HepG2 (cell line): ENCODE measurements around the gene PLXNC1. TPM values are rescaled to one million over a fixed set of nuclear protein-coding genes. Genes with fewer than 3 reads are reported as not detected.

ENCODE experiments used
- ATAC-seq: fragments of 200-7000 bp; cut with Tn5 transposase; 3 replicates; pipeline ENCODE4 v1.9.1; 2020; ENCODE audit warnings: mild to moderate bottlenecking, moderate library complexity
- BruUV-seq: library from RNA; stranded (reverse); fragments of 400-500 nt; replicated peaks from 2 replicates; lab custom pipeline; 2021; lab: Mats Ljungman, UMichigan
- CTCF ChIA-PET: fragments of 300-600 bp; formaldehyde crosslinking; extraction: SDS; loops from one replicate; lab custom pipeline; 2021; ENCODE audit warnings: low total read pairs, inconsistent platforms, low intra/inter-chr PET ratio; lab: Yijun Ruan, JAX
- POLR2A ChIA-PET: fragments of 350-600 bp; sonication (Branson Sonifier 250); formaldehyde crosslinking; loops from one replicate; lab custom pipeline; 2020; ENCODE audit warnings: antibody characterized with exemption, inconsistent platforms; lab: Yijun Ruan, JAX
- DNase-seq: peaks from one replicate; pipeline ENCODE4 v3.0.0-alpha.2; 2015; ENCODE audit warnings: low spot score
- FAIRE-seq: peaks from 3 replicates; lab custom pipeline; 2011; peaks lifted over from hg19 to GRCh38; lab: Jason Lieb, UNC
- H2AFZ ChIP-seq: one replicate; pipeline ENCODE4 v1.6.1; 2011; ENCODE audit warnings: low read length, inconsistent platforms
- H3K27ac ChIP-seq: fragments of 300-600 bp; 3 replicates; pipeline ENCODE4 v1.8.0; 2011; ENCODE audit warnings: mixed run types, mild to moderate bottlenecking, mixed read lengths, low read length, inconsistent platforms; ENCODE audit not compliant: insufficient read depth; ENCODE audit errors: extremely low read length
- H3K27me3 ChIP-seq, 2 experiments: fragments of 200-600 bp in 1 of 2; 2 replicates in 1 of 2; 3 replicates in 1 of 2; pipeline versions ENCODE4 v1.6.0 to v1.8.0; 2011; ENCODE audit warnings: low read length in 2 of 2, mild to moderate bottlenecking in 2 of 2, moderate library complexity in 2 of 2, inconsistent platforms in 1 of 2; ENCODE audit not compliant: insufficient read depth in 2 of 2, control insufficient read depth in 1 of 2
- H3K36me3 ChIP-seq, 2 experiments: fragments of 200-600 bp in 1 of 2; replicated peaks in 1 of 2; 2 replicates in 1 of 2; 3 replicates in 1 of 2; pipeline versions ENCODE4 v1.5.1 to v1.8.0; 2011; ENCODE audit warnings: low read length in 2 of 2, inconsistent platforms in 1 of 2; ENCODE audit not compliant: insufficient read depth in 2 of 2, control insufficient read depth in 1 of 2
- H3K4me1 ChIP-seq: 2 replicates; pipeline ENCODE4 v1.5.1; 2012; ENCODE audit warnings: low read length, inconsistent platforms; ENCODE audit not compliant: insufficient read depth
- H3K4me2 ChIP-seq: 2 replicates; pipeline ENCODE4 v1.6.0; 2011; ENCODE audit warnings: low read depth, low read length, inconsistent platforms
- H3K4me3 ChIP-seq, 3 experiments: fragments of 200-600 bp in 1 of 3; sonication (generic), shearing (Covaris generic) in 1 of 3; replicated peaks in 1 of 3; 2 replicates each; pipeline ENCODE4 v1.5.1; 2011 to 2016; ENCODE audit warnings: low read length in 3 of 3, inconsistent platforms in 2 of 3, low read depth in 2 of 3, mild to moderate bottlenecking in 2 of 3, control low read depth in 1 of 3, mixed read lengths in 1 of 3; ENCODE audit not compliant: insufficient read depth in 1 of 3
- H3K79me2 ChIP-seq: one replicate; pipeline ENCODE4 v1.6.1; 2011; ENCODE audit warnings: low read length, inconsistent platforms; ENCODE audit not compliant: insufficient read depth
- H3K9ac ChIP-seq: 2 replicates; pipeline ENCODE4 v1.6.0; 2011; ENCODE audit warnings: mild to moderate bottlenecking, low read depth, low read length, inconsistent platforms; ENCODE audit not compliant: insufficient read depth
- H3K9me3 ChIP-seq: 2 replicates; pipeline ENCODE4 v1.5.1; 2012; ENCODE audit warnings: mild to moderate bottlenecking, low read length
- H4K20me1 ChIP-seq: 2 replicates; pipeline ENCODE4 v1.6.0; 2011; ENCODE audit warnings: inconsistent platforms, mild to moderate bottlenecking, low read length, moderate library complexity; ENCODE audit not compliant: insufficient read depth
- CTCF ChIP-seq: sonication (generic); formaldehyde crosslinking; IDR thresholded peaks from 2 replicates; pipeline ENCODE4 v1.5.0; 2020; ENCODE audit warnings: mild to moderate bottlenecking, missing genetic modification reagents, moderate library complexity
- EED ChIP-seq: sonication (generic); formaldehyde crosslinking; IDR thresholded peaks from 2 replicates; pipeline ENCODE4 v1.5.0; 2020; ENCODE audit warnings: mild to moderate bottlenecking, missing genetic modification reagents
- GPBP1L1 ChIP-seq: sonication (generic); formaldehyde crosslinking; IDR thresholded peaks from 2 replicates; pipeline ENCODE4 v1.5.0; 2020; ENCODE audit warnings: mild to moderate bottlenecking, missing genetic modification reagents
- KLF16 ChIP-seq, 2 experiments: sonication (generic) in 1 of 2; formaldehyde crosslinking in 1 of 2; IDR thresholded peaks; 2 replicates each; pipeline versions ENCODE4 v1.6.1 to v1.8.0; 2016 to 2023; ENCODE audit warnings: missing genetic modification reagents in 2 of 2, missing compliant biosample characterization in 1 of 2
- KLF9 ChIP-seq: IDR thresholded peaks from 2 replicates; pipeline ENCODE4 v1.6.1; 2016; ENCODE audit warnings: low read depth
- NKX3-1 ChIP-seq: sonication (generic); formaldehyde crosslinking; IDR thresholded peaks from 2 replicates; pipeline ENCODE4 v1.5.0; 2020; ENCODE audit warnings: missing genetic modification reagents
- RELA ChIP-seq: sonication (generic); formaldehyde crosslinking; IDR thresholded peaks from 2 replicates; pipeline ENCODE4 v1.4.0; 2020; ENCODE audit warnings: missing genetic modification reagents
- SAFB2 ChIP-seq: sonication (generic); formaldehyde crosslinking; IDR thresholded peaks from 2 replicates; pipeline ENCODE4 v1.5.1; 2020; ENCODE audit warnings: missing genetic modification reagents, low read depth, mild to moderate bottlenecking, borderline replicate concordance
- SKI ChIP-seq: fragments of 450-650 bp; IDR thresholded peaks from one replicate; pipeline ENCODE4 v1.6.1; 2018; ENCODE audit warnings: mild to moderate bottlenecking; ENCODE audit not compliant: partially characterized antibody
- SNAI1 ChIP-seq: sonication (generic); formaldehyde crosslinking; IDR thresholded peaks from 2 replicates; pipeline ENCODE4 v1.5.0; 2020; ENCODE audit warnings: mild to moderate bottlenecking, missing genetic modification reagents, borderline replicate concordance
- TEAD2 ChIP-seq: sonication (generic); formaldehyde crosslinking; IDR thresholded peaks from 2 replicates; pipeline ENCODE4 v1.9.0; 2021; ENCODE audit warnings: missing genetic modification reagents
- ZFP41 ChIP-seq: sonication (generic); formaldehyde crosslinking; IDR thresholded peaks from 2 replicates; pipeline ENCODE4 v1.4.0; 2020; ENCODE audit warnings: mild to moderate bottlenecking, missing genetic modification reagents, borderline replicate concordance
- ZFYVE20 ChIP-seq: sonication (generic); formaldehyde crosslinking; IDR thresholded peaks from 2 replicates; pipeline ENCODE4 v1.8.0; 2023; ENCODE audit warnings: low read depth, mild to moderate bottlenecking, moderate library complexity, missing genetic modification reagents, borderline replicate concordance
- ZNF10 ChIP-seq: sonication (generic); formaldehyde crosslinking; IDR thresholded peaks from 2 replicates; pipeline ENCODE4 v1.4.0; 2020; ENCODE audit warnings: mild to moderate bottlenecking, low read depth, missing genetic modification reagents, borderline replicate concordance
- ZNF557 ChIP-seq: sonication (generic); formaldehyde crosslinking; IDR thresholded peaks from 2 replicates; pipeline ENCODE4 v1.4.0; 2020; ENCODE audit warnings: missing genetic modification reagents
- ZNF574 ChIP-seq: sonication (generic); formaldehyde crosslinking; IDR thresholded peaks from 2 replicates; pipeline ENCODE4 v1.4.0; 2020; ENCODE audit warnings: missing genetic modification reagents
- in situ Hi-C: cut with HindIII; loops from 2 replicates; pipeline ENCODE4 v1.10.0; 2017; ENCODE audit warnings: low pct_unique_long_range_greater_than_20kb; ENCODE audit not compliant: extremely low pct_ligation_motif_present
- intact Hi-C: fragments of 100-400 bp; cut with micrococcal nuclease; formaldehyde crosslinking; loops from one replicate; pipeline ENCODE4 v1.10.0; 2022; ENCODE audit not compliant: unreplicated experiment
- polyA plus RNA-seq, 8 experiments: library from polyadenylated mRNA; depleted of rRNA in 3 of 8; stranded (reverse) in 7 of 8; unstranded in 1 of 8; fragments of >200 nt; fragmentation: Illumina TruSeq in 4 of 8; extraction: Trizol in 4 of 8; gene quantifications; 2 replicates each; pipeline versions ENCODE4 v1.2.1 to v1.2.3, GENCODE V29; 2011 to 2016; ENCODE audit warnings: low read depth in 4 of 8, missing spikeins in 1 of 8, mixed read lengths in 1 of 8; ENCODE audit not compliant: insufficient read depth in 1 of 8
- total RNA-seq, 5 experiments: library from RNA; depleted of rRNA; stranded (reverse); fragments of >200 nt; fragmentation: Illumina TruSeq; extraction: Trizol; gene quantifications; 2 replicates each; pipeline ENCODE4 v1.2.3, GENCODE V29; 2016; ENCODE audit warnings: low read depth in 1 of 5
- TF ChIP-seq, protein P1 (sequence below): sonication (generic); formaldehyde crosslinking; conservative IDR thresholded peaks from 2 replicates; pipeline ENCODE4 v1.5.0; 2020; ENCODE audit warnings: missing genetic modification reagents

Gene PLXNC1
- total and polyA plus RNA-seq, 2 of the 13 experiments (the other 11 are each of a cell fraction or from before 2014, with no cell fraction given), result 6.6 to 11.2 TPM

GRCh38 chr12:94255428-94255827 is 107.1 kb downstream of the PLXNC1 start:
- TF ChIP-seq SKI (no peak), GPBP1L1 (no peak), SNAI1 (no peak), ZNF557 (CRISPR knock-in tag) (no peak), KLF16 (CRISPR knock-in tag; IDR thresholded peaks at IDR 0.05) (no peak), EED (CRISPR knock-in tag) (no peak), ZNF10 (CRISPR knock-in tag) (no peak), ZNF574 (CRISPR knock-in tag) (no peak), KLF9 (CRISPR knock-in tag) (no peak), TEAD2 (CRISPR knock-in tag) (no peak), CTCF (CRISPR knock-in tag) (no peak), NKX3-1 (CRISPR knock-in tag) (no peak), ZFYVE20 (CRISPR knock-in tag) (no peak), SAFB2 (CRISPR knock-in tag) (no peak), ZFP41 (CRISPR knock-in tag) (no peak), RELA (no peak)
- TF ChIP-seq, protein P1, sequence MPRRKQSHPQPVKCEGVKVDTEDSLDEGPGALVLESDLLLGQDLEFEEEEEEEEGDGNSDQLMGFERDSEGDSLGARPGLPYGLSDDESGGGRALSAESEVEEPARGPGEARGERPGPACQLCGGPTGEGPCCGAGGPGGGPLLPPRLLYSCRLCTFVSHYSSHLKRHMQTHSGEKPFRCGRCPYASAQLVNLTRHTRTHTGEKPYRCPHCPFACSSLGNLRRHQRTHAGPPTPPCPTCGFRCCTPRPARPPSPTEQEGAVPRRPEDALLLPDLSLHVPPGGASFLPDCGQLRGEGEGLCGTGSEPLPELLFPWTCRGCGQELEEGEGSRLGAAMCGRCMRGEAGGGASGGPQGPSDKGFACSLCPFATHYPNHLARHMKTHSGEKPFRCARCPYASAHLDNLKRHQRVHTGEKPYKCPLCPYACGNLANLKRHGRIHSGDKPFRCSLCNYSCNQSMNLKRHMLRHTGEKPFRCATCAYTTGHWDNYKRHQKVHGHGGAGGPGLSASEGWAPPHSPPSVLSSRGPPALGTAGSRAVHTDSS (CRISPR knock-in tag), result no peak
- TF ChIP-seq, all 625 proteins: peak for 0
- Histone ChIP-seq H3K27ac (no peak overlapping the region), H3K79me2 (no peaks in the 10 kb centered on the region), H3K36me3 (peaks cover 5 to 26% of the 10 kb centered on the region in 2 experiments; a peak in 4 of 5 replicates), H3K9ac (no peak overlapping the region), H2AFZ (no peak overlapping the region), H3K9me3 (no peaks in the 10 kb centered on the region), H3K27me3 (no peaks in the 10 kb centered on the region), H4K20me1 (no peaks in the 10 kb centered on the region), H3K4me3 (no peak overlapping the region), H3K4me1 (no peaks in the 10 kb centered on the region), H3K4me2 (no peak overlapping the region)
- no peak for FAIRE-seq
- ChIA-PET CTCF (no interaction called here), POLR2A (no interaction called here)
- intact Hi-C loops, result no loop called here
- no TSS peak for BruUV-seq
- no peak for DNase-seq
- no peak for ATAC-seq
- in situ Hi-C loops, result no loop called here
